HUES6 (cell line): ENCODE results near the gene SLC39A11.
"Not testable (repeated sequence)": the region's sequence is repeated elsewhere in the genome, so short reads cannot be mapped to it uniquely, and the experiment has no call there.

Experiments used
- H3K27ac ChIP-seq: 2 replicates; pipeline ENCODE4 v1.7.0; 2013; ENCODE audit warnings: low read depth, mild to moderate bottlenecking, low read length, inconsistent platforms
- H3K27me3 ChIP-seq: 2 replicates; pipeline ENCODE4 v1.6.1; 2013; ENCODE audit warnings: low read length; ENCODE audit not compliant: control insufficient read depth, insufficient read depth
- H3K36me3 ChIP-seq: 2 replicates; pipeline ENCODE4 v1.6.1; 2013; ENCODE audit warnings: low read length; ENCODE audit not compliant: control insufficient read depth, insufficient read depth
- H3K4me1 ChIP-seq: 2 replicates; pipeline ENCODE4 v1.6.1; 2013; ENCODE audit warnings: low read length; ENCODE audit not compliant: control insufficient read depth, insufficient read depth
- H3K4me3 ChIP-seq: 2 replicates; pipeline ENCODE4 v1.5.1; 2013; ENCODE audit warnings: low read depth, low read length
- H3K9ac ChIP-seq: one replicate; pipeline ENCODE4 v1.6.1; 2013; ENCODE audit warnings: mild to moderate bottlenecking, low read length
- H3K9me3 ChIP-seq: 2 replicates; pipeline ENCODE4 v1.6.1; 2013; ENCODE audit warnings: low read depth, low read length; ENCODE audit not compliant: control insufficient read depth, insufficient read depth

SLC39A11 gene

DNA sequence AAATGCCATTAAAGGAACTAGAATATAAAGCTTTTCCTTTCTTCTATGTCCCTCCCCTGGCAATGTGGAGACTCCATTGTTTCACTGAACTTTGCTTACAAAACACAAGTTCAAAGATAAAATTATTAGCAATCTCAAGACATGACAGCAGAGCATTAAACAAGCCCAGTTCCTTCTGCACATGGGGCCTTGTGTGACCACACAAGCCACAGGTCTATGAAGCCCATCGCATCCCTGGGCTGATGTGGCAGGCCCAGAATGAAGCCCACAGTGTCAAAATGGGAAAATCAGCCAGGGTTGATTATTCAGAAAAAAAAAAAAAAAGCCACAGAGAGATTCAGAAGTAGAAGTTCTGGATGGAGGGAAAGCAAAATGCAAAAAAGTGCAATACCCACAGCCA lies 12.9 kb upstream of the SLC39A11 start:
- Histone ChIP-seq H3K4me3 (no peak overlapping the region), H3K4me1 (no peaks in the 10 kb centered on the region), H3K36me3 (no peaks in the 10 kb centered on the region), H3K27ac (no peak overlapping the region), H3K9ac (no peak overlapping the region), H3K9me3 (peaks cover 5% of the 10 kb centered on the region; the same call in 1 of the 2 replicates), H3K27me3 (no peaks in the 10 kb centered on the region)

DNA sequence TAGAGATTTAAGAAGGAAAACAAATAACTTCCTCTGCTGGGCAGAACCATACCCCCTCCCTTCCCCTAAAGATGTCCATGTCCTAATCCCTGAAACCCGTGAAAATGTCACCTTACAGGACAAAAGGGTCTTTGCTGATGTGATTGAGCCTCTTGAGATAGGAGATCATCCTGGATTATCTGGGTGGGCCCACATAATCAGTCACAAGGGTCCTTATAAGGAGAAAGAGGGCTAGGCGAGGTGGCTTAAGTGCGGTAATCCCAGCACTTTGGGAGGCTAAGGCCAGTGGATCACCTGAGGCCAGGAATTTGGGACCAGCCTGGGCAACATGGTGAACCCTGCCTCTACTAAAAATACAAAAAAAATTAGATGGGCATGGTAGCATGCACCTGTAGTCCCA lies 12.0 kb upstream of the SLC39A11 start:
- H3K9me3 ChIP-seq, result peaks cover 5% of the 10 kb centered on the region; the same call in 1 of the 2 replicates
- H3K4me1 ChIP-seq, result peaks cover 2% of the 10 kb centered on the region; the same call in 1 of the 2 replicates
- H3K36me3 ChIP-seq, result no peaks in the 10 kb centered on the region
- H3K9ac ChIP-seq, result no peak overlapping the region
- no peak overlapping the region for H3K27ac ChIP-seq
- no peak overlapping the region for H3K4me3 ChIP-seq
- no peaks in the 10 kb centered on the region for H3K27me3 ChIP-seq

DNA sequence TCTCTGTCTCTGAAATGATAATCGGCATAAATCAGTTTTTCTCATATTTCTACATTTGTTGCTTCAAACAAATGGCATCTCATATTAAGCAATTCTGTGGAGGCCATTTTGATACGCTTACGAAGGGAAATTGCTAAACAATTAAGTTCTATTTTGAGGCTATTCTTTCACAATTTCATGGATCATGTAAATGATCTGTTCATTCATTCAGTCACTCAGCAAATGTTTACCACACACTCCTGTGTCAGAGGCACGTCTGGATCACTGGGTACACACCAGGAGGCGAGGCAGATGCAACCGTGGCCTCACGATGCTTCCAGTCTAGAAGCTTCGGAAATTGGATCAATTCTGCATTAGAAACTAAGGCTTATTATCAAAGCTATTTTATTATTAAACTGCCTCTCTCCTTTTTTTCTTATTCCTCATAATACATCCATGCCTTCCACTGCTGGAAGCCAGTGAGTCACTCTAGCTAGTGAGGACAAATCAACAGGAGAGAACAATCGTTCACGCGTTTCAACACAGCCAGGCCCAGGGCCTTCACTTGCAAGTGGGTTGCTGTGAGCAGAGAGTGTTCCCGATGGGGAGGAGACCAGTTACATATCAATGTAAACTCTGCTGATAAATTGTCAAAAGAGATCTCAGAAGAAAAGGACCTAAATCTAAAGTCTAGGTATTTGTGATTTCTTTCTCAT lies 11.3 kb upstream of the SLC39A11 start:
- H3K36me3 ChIP-seq, result no peaks in the 10 kb centered on the region

DNA sequence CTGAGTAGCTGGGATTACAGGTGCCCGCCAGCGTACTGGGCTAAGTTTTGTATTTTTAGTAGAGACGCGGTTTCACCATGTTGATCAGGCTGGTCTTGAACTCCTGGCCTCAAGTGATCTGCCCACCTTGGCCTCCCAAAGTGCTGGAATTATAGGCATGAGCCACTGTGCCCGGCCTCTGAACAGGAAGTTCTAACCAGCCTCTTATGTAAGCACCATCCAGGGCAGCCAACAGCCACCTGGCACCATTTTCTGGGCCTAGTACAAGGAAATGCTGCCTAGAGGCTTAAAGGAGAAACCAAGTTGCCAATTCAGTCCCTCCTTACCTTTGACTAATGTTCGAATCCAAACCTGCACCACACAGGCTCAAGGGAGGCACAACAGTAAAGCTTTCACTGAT lies 8.5 kb upstream of the SLC39A11 start:
- Histone ChIP-seq H3K36me3 (no peaks in the 10 kb centered on the region), H3K27ac (no peak overlapping the region), H3K4me1 (peaks cover 4% of the 10 kb centered on the region; the same call in 1 of the 2 replicates), H3K4me3 (no peak overlapping the region), H3K9ac (no peak overlapping the region), H3K27me3 (no peaks in the 10 kb centered on the region), H3K9me3 (peaks cover 5% of the 10 kb centered on the region; the same call in 1 of the 2 replicates)

More for the DNA sequence above, 11.3 kb upstream of the SLC39A11 start:
- H3K4me1 ChIP-seq, result peaks cover 4% of the 10 kb centered on the region; the same call in 1 of the 2 replicates
- no peak overlapping the region for H3K9ac ChIP-seq
- no peak overlapping the region for H3K27ac ChIP-seq
- no peak overlapping the region for H3K4me3 ChIP-seq
- H3K9me3 ChIP-seq, result peaks cover 5% of the 10 kb centered on the region; the same call in 1 of the 2 replicates
- no peaks in the 10 kb centered on the region for H3K27me3 ChIP-seq

DNA sequence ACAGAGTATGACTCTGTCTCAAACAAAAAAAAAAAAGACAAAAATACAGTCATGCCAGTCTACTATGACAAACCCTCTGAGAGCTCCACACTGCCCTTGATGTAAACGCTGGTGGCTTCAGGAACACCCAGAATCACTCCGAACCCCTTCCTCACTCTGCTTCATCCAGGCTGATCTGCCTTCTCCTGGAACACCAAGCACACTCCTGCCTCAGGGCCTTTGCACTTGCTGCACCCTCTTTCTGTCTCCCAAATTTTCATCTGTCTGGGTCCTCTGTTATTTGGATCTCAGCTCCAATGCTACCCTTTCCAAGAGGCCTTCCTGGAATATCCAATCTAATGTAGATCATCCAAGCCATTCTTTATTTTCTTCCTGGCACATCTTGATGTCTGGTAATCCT lies 7.9 kb upstream of the SLC39A11 start:
- H3K27me3 ChIP-seq, result no peaks in the 10 kb centered on the region

DNA sequence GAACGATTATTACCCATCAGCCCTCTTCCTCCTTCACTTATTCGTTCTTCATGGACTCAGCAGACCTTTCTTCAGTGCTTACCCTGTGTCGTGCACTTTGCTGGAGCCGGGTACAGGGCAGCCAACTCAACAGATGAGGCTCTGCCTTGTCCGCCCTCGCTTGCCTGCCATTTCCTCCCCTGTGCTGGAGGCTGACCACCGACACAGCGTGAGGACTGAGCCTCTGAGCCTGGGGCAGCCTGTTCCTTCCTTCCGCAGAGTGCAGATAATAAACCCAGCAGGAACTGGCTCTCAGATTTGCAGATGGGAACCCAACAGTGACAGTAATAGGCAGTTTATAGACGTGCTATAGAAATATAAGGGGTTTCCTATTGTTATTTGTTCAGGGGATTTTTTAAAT lies 7.0 kb upstream of the SLC39A11 start:
- Histone ChIP-seq H3K36me3 (no peaks in the 10 kb centered on the region), H3K27ac (no peak overlapping the region), H3K4me1 (peaks cover 4% of the 10 kb centered on the region; the same call in 1 of the 2 replicates), H3K4me3 (no peak overlapping the region), H3K9ac (no peak overlapping the region), H3K27me3 (no peaks in the 10 kb centered on the region), H3K9me3 (no peaks in the 10 kb centered on the region)

More for the DNA sequence above, 7.9 kb upstream of the SLC39A11 start:
- H3K9ac ChIP-seq, result no peak overlapping the region
- H3K27ac ChIP-seq, result no peak overlapping the region
- peaks cover 4% of the 10 kb centered on the region; the same call in 1 of the 2 replicates for H3K4me1 ChIP-seq
- H3K4me3 ChIP-seq, result no peak overlapping the region
- H3K9me3 ChIP-seq, result peaks cover 5% of the 10 kb centered on the region; the same call in 1 of the 2 replicates
- H3K36me3 ChIP-seq, result no peaks in the 10 kb centered on the region

DNA sequence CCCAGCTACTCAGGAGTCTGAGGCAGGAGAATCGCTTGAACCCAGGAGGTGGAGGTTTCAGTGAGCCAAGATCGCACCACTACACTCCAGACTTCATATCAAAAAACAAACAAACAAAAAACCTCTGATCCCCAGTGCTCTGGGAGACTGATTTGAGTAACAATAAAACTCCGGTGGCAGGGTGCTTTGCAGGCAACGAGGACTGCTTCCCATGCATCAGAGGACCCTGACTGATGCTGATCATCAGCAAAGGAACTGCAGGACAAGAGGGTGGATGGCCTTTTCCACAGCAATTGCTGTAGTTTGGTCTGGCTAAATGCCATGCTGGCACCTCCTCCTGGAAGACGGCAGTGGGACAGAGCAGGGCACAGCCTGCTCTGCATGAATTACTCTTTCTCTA lies 6.4 kb upstream of the SLC39A11 start:
- H3K4me1 ChIP-seq, result peaks cover 4% of the 10 kb centered on the region; the same call in 1 of the 2 replicates
- no peak overlapping the region for H3K27ac ChIP-seq
- no peaks in the 10 kb centered on the region for H3K9me3 ChIP-seq
- no peak overlapping the region for H3K9ac ChIP-seq
- no peaks in the 10 kb centered on the region for H3K36me3 ChIP-seq
- no peak overlapping the region for H3K4me3 ChIP-seq
- no peaks in the 10 kb centered on the region for H3K27me3 ChIP-seq

DNA sequence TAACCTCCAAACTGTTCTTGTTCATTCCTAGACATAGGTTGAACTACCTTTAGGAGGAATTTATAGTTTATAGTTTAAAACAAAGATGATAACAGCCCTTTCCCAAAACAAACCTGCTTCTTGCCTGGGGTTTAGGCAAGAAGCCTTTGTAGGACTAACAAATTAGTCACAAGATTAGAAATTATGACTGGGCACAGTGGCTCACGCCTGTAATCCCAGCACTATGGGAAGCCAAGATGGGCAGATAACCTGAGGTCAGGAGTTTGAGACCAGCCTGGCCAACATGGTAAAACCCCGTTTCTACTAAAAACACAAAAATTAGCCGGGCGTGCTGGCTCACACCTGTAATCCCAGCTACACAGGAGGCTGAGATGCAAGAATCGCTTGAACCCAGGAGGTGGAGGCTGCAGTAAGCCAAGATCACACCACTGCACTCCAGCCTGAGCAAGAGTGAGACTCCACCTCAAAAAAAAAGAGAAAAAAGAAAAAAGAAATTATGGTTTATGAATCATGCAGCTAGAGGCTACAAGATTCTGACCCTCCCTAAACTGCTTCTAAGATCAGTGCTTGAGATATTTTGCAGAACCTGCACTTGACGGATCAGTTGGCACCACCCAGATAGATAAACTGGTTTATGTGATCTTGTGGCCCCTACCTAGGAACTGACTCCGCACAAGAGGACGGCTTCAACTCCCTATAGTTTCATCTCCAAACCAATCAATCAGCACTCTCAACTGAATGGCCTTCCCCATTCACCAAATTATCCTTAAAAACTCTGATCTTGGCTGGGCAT lies 5.7 kb upstream of the SLC39A11 start:
- not testable (repeated sequence) for H3K4me1 ChIP-seq, H3K9ac ChIP-seq, H3K27ac ChIP-seq, H3K4me3 ChIP-seq, H3K36me3 ChIP-seq, H3K9me3 ChIP-seq, H3K27me3 ChIP-seq

DNA sequence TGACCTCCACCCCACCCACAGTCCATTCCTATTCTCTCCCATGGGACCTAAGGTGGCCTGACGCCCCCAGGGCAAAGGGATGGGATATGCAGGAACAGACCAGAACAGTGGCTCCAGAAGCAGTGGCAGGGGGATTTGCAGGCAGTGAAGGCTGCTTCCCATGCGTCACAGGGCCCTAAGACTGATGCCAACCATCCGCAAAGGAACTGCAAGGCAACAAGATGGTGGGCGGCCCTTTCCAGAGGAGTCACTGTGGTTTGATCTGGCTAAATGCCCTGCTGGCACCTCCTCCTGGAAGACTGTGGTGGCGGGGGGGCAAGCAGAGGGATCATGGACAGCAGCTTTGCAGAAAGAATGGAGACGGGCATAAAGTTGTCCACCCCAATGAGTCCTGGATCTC lies 4.4 kb upstream of the SLC39A11 start:
- Histone ChIP-seq H3K9me3 (no peaks in the 10 kb centered on the region), H3K27ac (no peak overlapping the region)

DNA sequence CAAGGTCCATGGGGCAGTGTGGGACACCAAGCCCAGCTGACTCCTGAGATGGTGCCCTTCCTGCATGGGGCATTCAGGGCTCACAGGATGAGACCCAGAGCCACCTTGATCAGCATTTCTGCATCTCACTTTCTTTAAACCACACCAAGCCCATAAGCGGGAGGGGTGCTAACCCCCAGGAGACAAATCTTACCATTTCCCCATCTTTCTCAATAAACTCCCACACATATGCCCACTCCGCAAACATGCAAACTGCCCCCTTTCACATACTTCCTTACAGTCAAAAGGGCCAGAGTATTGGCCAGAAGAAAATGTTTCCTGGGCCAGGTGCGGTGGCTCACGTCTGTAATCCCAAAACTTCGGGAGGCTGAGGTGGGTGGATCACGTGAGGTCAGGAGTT lies 3.7 kb upstream of the SLC39A11 start:
- no peaks in the 10 kb centered on the region for H3K36me3 ChIP-seq
- H3K9ac ChIP-seq, result no peak overlapping the region
- peaks cover 17% of the 10 kb centered on the region for H3K4me1 ChIP-seq
- H3K9me3 ChIP-seq, result no peaks in the 10 kb centered on the region
- H3K4me3 ChIP-seq, result no peak overlapping the region
- no peaks in the 10 kb centered on the region for H3K27me3 ChIP-seq
- H3K27ac ChIP-seq, result no peak overlapping the region

More for the DNA sequence above, 4.4 kb upstream of the SLC39A11 start:
- peaks cover 12% of the 10 kb centered on the region for H3K4me1 ChIP-seq
- H3K9ac ChIP-seq, result no peak overlapping the region
- no peaks in the 10 kb centered on the region for H3K27me3 ChIP-seq
- H3K4me3 ChIP-seq, result no peak overlapping the region
- H3K36me3 ChIP-seq, result no peaks in the 10 kb centered on the region

DNA sequence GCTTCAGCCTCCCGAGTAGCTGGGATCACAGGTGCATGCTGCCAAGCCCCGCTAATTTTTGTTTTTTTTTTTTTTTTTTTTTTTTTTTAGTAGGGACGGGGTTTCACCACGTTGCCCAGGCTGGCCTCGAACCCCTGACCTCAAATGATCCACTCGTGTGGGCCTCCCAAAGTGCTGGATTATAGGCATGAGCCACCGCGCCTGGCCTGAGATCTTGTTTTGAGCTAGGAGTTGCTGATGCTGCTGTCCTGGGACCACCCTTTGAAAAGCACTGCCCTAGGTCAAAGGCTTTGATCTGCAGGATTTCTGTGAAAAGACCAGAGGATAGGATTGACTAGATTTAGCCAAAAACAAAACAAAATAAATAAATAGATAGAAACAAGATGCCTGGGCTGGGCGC lies 798 bp upstream of the SLC39A11 start:
- H3K27ac ChIP-seq, result no peak overlapping the region
- no peak overlapping the region for H3K9ac ChIP-seq
- no peak overlapping the region for H3K4me3 ChIP-seq

More for the DNA sequence above, 798 bp upstream of the SLC39A11 start:
- Histone ChIP-seq H3K9me3 (no peaks in the 10 kb centered on the region), H3K36me3 (peaks cover 4% of the 10 kb centered on the region; the same call in 1 of the 2 replicates), H3K27me3 (no peaks in the 10 kb centered on the region), H3K4me1 (peaks cover 13% of the 10 kb centered on the region)
